SH-SY5Y (cell line): ENCODE data around the gene KERA.

Experiments used
- GATA2 ChIP-seq: IDR thresholded peaks from 2 replicates; pipeline ENCODE4 v1.6.1; 2011; ENCODE audit warnings: mild to moderate bottlenecking, low read depth, low read length
- GATA3 ChIP-seq: IDR thresholded peaks from 2 replicates; pipeline ENCODE4 v1.6.1; 2011; ENCODE audit warnings: low read depth, mild to moderate bottlenecking, low read length, moderate library complexity

GRCh38 chr12:91056488-91056887 lies 1.3 kb downstream of the KERA start:
- TF ChIP-seq GATA2 (no peak), GATA3 (no peak)
